Trophoblast cell (in vitro differentiated cells and primary cell): ENCODE measurements around the gene KCNQ1.

Experiments used
- DNase-seq, 2 donors: peaks; one replicate each; pipeline ENCODE4 v3.0.0-alpha.2; 2016
- H2AFZ ChIP-seq: 2 replicates; pipeline ENCODE4 v1.6.1; 2013; ENCODE audit warnings: low read length, moderate library complexity, mild to moderate bottlenecking; ENCODE audit not compliant: insufficient read depth, poor library complexity
- H2AK5ac ChIP-seq: 2 replicates; pipeline ENCODE4 v1.6.1; 2013; ENCODE audit warnings: mild to moderate bottlenecking, low read length
- H2BK120ac ChIP-seq: 2 replicates; pipeline ENCODE4 v1.6.1; 2013; ENCODE audit warnings: low read length, mild to moderate bottlenecking, moderate library complexity; ENCODE audit not compliant: insufficient read depth, poor library complexity
- H2BK12ac ChIP-seq: 2 replicates; pipeline ENCODE4 v1.6.1; 2013; ENCODE audit warnings: mild to moderate bottlenecking, low read length, moderate library complexity
- H2BK5ac ChIP-seq: 2 replicates; pipeline ENCODE4 v1.6.1; 2013; ENCODE audit warnings: low read length, low read depth, moderate library complexity, mild to moderate bottlenecking; ENCODE audit not compliant: poor library complexity
- H3K14ac ChIP-seq: 2 replicates; pipeline ENCODE4 v1.6.1; 2013; ENCODE audit warnings: mild to moderate bottlenecking, low read length
- H3K18ac ChIP-seq: 2 replicates; pipeline ENCODE4 v1.6.1; 2013; ENCODE audit warnings: mild to moderate bottlenecking, low read length
- H3K23ac ChIP-seq: 2 replicates; pipeline ENCODE4 v1.6.1; 2013; ENCODE audit warnings: low read length
- H3K27ac ChIP-seq: 2 replicates; pipeline ENCODE4 v1.5.1; 2013; ENCODE audit warnings: low read depth, mild to moderate bottlenecking, inconsistent platforms, low read length, moderate library complexity
- H3K27me3 ChIP-seq: 2 replicates; pipeline ENCODE4 v1.6.1; 2013; ENCODE audit warnings: inconsistent platforms, mild to moderate bottlenecking, low read length, moderate library complexity; ENCODE audit not compliant: insufficient read depth
- H3K36me3 ChIP-seq, 2 experiments: 1 replicate in 1 of 2; 2 replicates in 1 of 2; pipeline ENCODE4 v1.6.1; 2013; ENCODE audit warnings: low read length in 2 of 2, mild to moderate bottlenecking in 2 of 2, moderate library complexity in 1 of 2; ENCODE audit not compliant: insufficient read depth in 2 of 2, control insufficient read depth in 1 of 2
- H3K4ac ChIP-seq: 2 replicates; pipeline ENCODE4 v1.6.1; 2013; ENCODE audit warnings: low read depth, mild to moderate bottlenecking, low read length, moderate library complexity
- H3K4me1 ChIP-seq, 2 experiments: 1 replicate in 1 of 2; 2 replicates in 1 of 2; pipeline ENCODE4 v1.6.1; 2013; ENCODE audit warnings: low read length in 2 of 2, mild to moderate bottlenecking in 2 of 2, moderate library complexity in 1 of 2; ENCODE audit not compliant: insufficient read depth in 2 of 2, control insufficient read depth in 1 of 2
- H3K4me2 ChIP-seq: 2 replicates; pipeline ENCODE4 v1.6.1; 2013; ENCODE audit warnings: inconsistent platforms, mild to moderate bottlenecking, low read length, moderate library complexity
- H3K4me3 ChIP-seq: 2 replicates; pipeline ENCODE4 v1.5.1; 2013; ENCODE audit warnings: mild to moderate bottlenecking, low read depth, low read length, inconsistent platforms
- H3K79me1 ChIP-seq: one replicate; pipeline ENCODE4 v1.6.1; 2013; ENCODE audit warnings: low read length
- H3K79me2 ChIP-seq: 2 replicates; pipeline ENCODE4 v1.6.1; 2013; ENCODE audit warnings: low read length, mild to moderate bottlenecking; ENCODE audit not compliant: control insufficient read depth, insufficient read depth, poor library complexity
- H3K9ac ChIP-seq: 2 replicates; pipeline ENCODE4 v1.6.1; 2013; ENCODE audit warnings: mild to moderate bottlenecking, low read length
- H3K9me3 ChIP-seq: 2 replicates; pipeline ENCODE4 v1.6.1; 2013; ENCODE audit warnings: low read depth, mild to moderate bottlenecking, control low read depth, inconsistent platforms, low read length; ENCODE audit not compliant: insufficient read depth
- H4K12ac ChIP-seq: 2 replicates; pipeline ENCODE4 v1.6.1; 2013; ENCODE audit warnings: low read depth, mild to moderate bottlenecking, low read length, moderate library complexity
- H4K8ac ChIP-seq: 2 replicates; pipeline ENCODE4 v1.6.1; 2013; ENCODE audit warnings: low read depth, mild to moderate bottlenecking, low read length, moderate library complexity
- H4K91ac ChIP-seq: one replicate; pipeline ENCODE4 v1.6.1; 2013; ENCODE audit warnings: low read depth, mild to moderate bottlenecking, low read length, moderate library complexity
- WGBS: extraction: QIAGEN DNeasy Blood & Tissue Kit; methylation state at CpG from one replicate; pipeline ENCODE4 v1.1.7; 2013; ENCODE audit warnings: missing lambda C conversion rate; ENCODE audit not compliant: insufficient read length, insufficient coverage; ENCODE audit errors: extremely low coverage; 5-methylcytosine and 5-hydroxymethylcytosine counted together

The KCNQ1 gene

DNA sequence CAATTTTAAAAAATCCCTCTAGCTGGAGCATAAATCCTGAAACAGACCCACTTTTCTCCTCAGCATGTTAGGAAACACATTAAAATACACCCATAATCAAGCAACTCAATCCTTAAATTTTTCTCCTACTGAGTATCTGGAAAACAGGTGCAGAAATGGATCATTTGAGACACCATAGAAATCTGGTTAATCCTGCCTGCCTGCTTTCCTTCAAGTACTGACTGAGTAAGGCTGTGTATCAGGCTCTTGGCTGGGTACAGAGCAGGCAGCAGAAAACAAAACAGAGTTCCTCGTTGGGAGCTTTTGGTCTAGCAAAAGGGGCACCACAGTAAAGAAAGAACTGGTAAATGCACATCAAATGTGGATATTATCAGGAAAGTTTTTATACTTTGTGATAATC lies 253.1 kb downstream of the KCNQ1 start:
- H3K4ac ChIP-seq, result no peak overlapping the region
- no peak overlapping the region for H2BK12ac ChIP-seq
- H4K91ac ChIP-seq, result no peak overlapping the region
- peaks cover 11% of the 10 kb centered on the region for H3K79me1 ChIP-seq
- no peak overlapping the region for H2AK5ac ChIP-seq
- no peak overlapping the region for H3K27ac ChIP-seq
- no peak overlapping the region for H3K4me3 ChIP-seq
- DNase-seq, result peak in 1 of 2 donors; percentile 32
- H4K8ac ChIP-seq, result no peak overlapping the region
- H3K4me1 ChIP-seq, result peaks cover 18 to 20% of the 10 kb centered on the region in 2 experiments
- no peak overlapping the region for H3K14ac ChIP-seq
- H3K9ac ChIP-seq, result no peak overlapping the region
- H3K18ac ChIP-seq, result no peak overlapping the region
- H3K4me2 ChIP-seq, result peak overlapping the region; percentile 25
- no peak overlapping the region for H2AFZ ChIP-seq
- H4K12ac ChIP-seq, result no peak overlapping the region
- H3K23ac ChIP-seq, result no peak overlapping the region
- H3K36me3 ChIP-seq, result peaks cover 0 to 2% of the 10 kb centered on the region in 2 experiments
- H2BK120ac ChIP-seq, result no peak overlapping the region
- WGBS, result no CpG with 5 or more reads among the region's 1 CpG
- H2BK5ac ChIP-seq, result no peak overlapping the region
- H3K79me2 ChIP-seq, result peaks cover 19% of the 10 kb centered on the region
- no peaks in the 10 kb centered on the region for H3K27me3 ChIP-seq
- peaks cover 5% of the 10 kb centered on the region for H3K9me3 ChIP-seq

DNA sequence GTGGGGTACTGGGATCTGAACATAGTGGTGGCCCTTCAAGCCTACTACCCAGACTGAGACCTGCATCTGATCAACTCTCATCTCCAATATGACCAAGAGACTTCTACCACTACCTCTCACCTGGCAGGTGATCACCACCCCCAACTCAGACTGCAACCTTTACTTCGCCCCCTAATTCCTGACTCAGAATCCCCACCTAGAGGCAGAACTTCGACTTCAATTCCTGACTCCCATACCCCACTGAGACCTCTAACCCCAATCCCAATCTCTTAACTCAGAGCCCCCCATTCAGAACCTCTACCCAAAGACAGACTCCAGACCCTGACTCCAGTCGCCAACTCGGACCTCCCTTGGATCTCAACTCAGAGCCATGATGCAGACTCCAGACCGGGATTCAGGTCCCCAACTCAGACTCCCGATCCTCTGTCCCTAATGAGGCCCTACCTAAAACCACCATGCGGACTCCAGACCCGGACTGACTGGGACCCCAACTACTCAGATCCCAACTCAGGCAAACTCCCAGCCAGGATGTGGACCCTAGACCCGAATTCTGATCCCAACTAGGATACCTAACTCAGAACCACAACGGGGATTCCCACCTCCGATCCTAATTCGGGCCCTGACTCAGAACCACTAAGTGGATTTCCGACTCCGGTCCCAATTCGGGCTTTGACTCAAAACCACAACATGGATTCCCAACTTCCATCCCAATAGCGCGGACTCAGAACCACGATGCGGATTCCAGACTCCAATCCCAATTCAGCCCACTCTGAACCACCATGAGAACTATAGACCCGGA lies 253.8 kb downstream of the KCNQ1 start:
- Histone ChIP-seq H3K14ac (peak overlapping the region; percentile 52), H3K79me1 (peaks cover 11% of the 10 kb centered on the region), H2AK5ac (peak overlapping the region; percentile 13), H4K12ac (no peak overlapping the region), H2BK120ac (no peak overlapping the region), H3K4me2 (peak overlapping the region; percentile 79), H3K27ac (no peak overlapping the region), H3K4ac (peak overlapping the region; percentile 80), H3K4me3 (peak overlapping the region; percentile 77), H3K79me2 (peaks cover 17% of the 10 kb centered on the region), H4K91ac (no peak overlapping the region), H2BK5ac (no peak overlapping the region), H3K23ac (no peak overlapping the region), H2BK12ac (no peak overlapping the region), H3K27me3 (no peaks in the 10 kb centered on the region), H3K9me3 (peaks cover 5% of the 10 kb centered on the region), H4K8ac (no peak overlapping the region), H3K36me3 (peaks cover 0 to 2% of the 10 kb centered on the region in 2 experiments), H3K4me1 (peaks cover 18 to 20% of the 10 kb centered on the region in 2 experiments), H3K18ac (peak overlapping the region; percentile 59), H2AFZ (no peak overlapping the region), H3K9ac (peak overlapping the region; percentile 71)
- peak in 1 of 2 donors; percentile 3 for DNase-seq
- no CpG with 5 or more reads among the region's 20 CpGs for WGBS

DNA sequence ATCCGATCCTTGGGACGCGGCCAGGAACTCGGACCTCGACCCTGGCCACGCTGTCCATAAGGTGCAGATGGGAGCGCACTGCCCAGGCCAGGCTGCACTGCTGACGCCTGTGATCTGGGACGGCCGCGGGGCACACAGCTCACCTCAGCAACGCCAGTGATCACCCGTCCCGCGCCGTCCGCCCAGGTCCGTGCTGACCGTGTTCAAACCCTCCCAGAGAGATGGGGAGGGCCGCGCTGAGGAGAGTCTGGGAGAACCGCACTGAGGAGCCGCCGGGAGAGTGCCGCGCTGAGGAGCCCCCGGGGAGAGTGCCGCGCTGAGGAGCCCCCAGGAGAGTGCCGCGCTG lies 254.3 kb downstream of the KCNQ1 start:
- no peaks in the 10 kb centered on the region for H3K27me3 ChIP-seq
- no CpG with 5 or more reads among the region's 31 CpGs for WGBS
- H4K12ac ChIP-seq, result no peak overlapping the region
- H2BK12ac ChIP-seq, result no peak overlapping the region
- H2BK120ac ChIP-seq, result no peak overlapping the region
- H3K23ac ChIP-seq, result no peak overlapping the region
- peaks cover 17 to 20% of the 10 kb centered on the region in 2 experiments for H3K4me1 ChIP-seq
- peak overlapping the region; percentile 23 for H2AFZ ChIP-seq
- no peak overlapping the region for H4K8ac ChIP-seq
- peaks cover 11% of the 10 kb centered on the region for H3K79me1 ChIP-seq
- H3K27ac ChIP-seq, result no peak overlapping the region
- H3K14ac ChIP-seq, result peak overlapping the region; percentile 52
- H3K79me2 ChIP-seq, result peaks cover 15% of the 10 kb centered on the region
- H3K9me3 ChIP-seq, result peaks cover 5% of the 10 kb centered on the region
- H3K18ac ChIP-seq, result peak overlapping the region; percentile 59
- no peak overlapping the region for H2BK5ac ChIP-seq
- peak in 1 of 2 donors; percentile 44 for DNase-seq
- H3K4me2 ChIP-seq, result peak overlapping the region; percentile 79
- H3K9ac ChIP-seq, result peak overlapping the region; percentile 71
- H2AK5ac ChIP-seq, result peak overlapping the region; percentile 13
- peak overlapping the region; percentile 77 for H3K4me3 ChIP-seq
- H3K36me3 ChIP-seq, result peaks cover 0 to 2% of the 10 kb centered on the region in 2 experiments
- peak overlapping the region; percentile 80 for H3K4ac ChIP-seq
- H4K91ac ChIP-seq, result no peak overlapping the region

- H3K4me1 ChIP-seq, result peaks cover 16 to 20% of the 10 kb centered on the region in 2 experiments
- H3K4me2 ChIP-seq, result peak within 1 kb of the TSS; percentile 79
- peak within 1 kb of the TSS; percentile 81 for H3K14ac ChIP-seq
- peak within 1 kb of the TSS; percentile 54 for H2BK12ac ChIP-seq
- H3K27ac ChIP-seq, result peak within 1 kb of the TSS; percentile 52
- peak within 1 kb of the TSS; percentile 71 for H3K9ac ChIP-seq
- DNase-seq, result peak; percentile 88
- H2BK120ac ChIP-seq, result peak within 1 kb of the TSS; percentile 77
- no CpG with 5 or more reads among the region's 98 CpGs for WGBS
- H2AK5ac ChIP-seq, result peak within 1 kb of the TSS; percentile 84
- peaks cover 0 to 2% of the 10 kb centered on the region in 2 experiments for H3K36me3 ChIP-seq
- H3K79me1 ChIP-seq, result peaks cover 11% of the 10 kb centered on the region
- peak within 1 kb of the TSS; percentile 77 for H3K4me3 ChIP-seq
- H4K12ac ChIP-seq, result peak within 1 kb of the TSS; percentile 46
- peak within 1 kb of the TSS; percentile 79 for H3K18ac ChIP-seq
- peak within 1 kb of the TSS; percentile 91 for H4K8ac ChIP-seq
- H3K23ac ChIP-seq, result no peak within 1 kb of the TSS
- peaks cover 15% of the 10 kb centered on the region for H3K79me2 ChIP-seq
- peaks cover 5% of the 10 kb centered on the region for H3K9me3 ChIP-seq
- H2BK5ac ChIP-seq, result peak within 1 kb of the TSS; percentile 86
- H4K91ac ChIP-seq, result peak within 1 kb of the TSS; percentile 98
- no peaks in the 10 kb centered on the region for H3K27me3 ChIP-seq
- peak within 1 kb of the TSS; percentile 77 for H2AFZ ChIP-seq
- peak within 1 kb of the TSS; percentile 84 for H3K4ac ChIP-seq
These were observed 255.0 kb downstream of the KCNQ1 start, which contains the start of gene KCNQ1OT1 for GRCh38 chr11:2699531-2700414. Gene KCNQ1OT1, minus strand, starts transcription at chr11:2699994.
